K562 (cell line): ENCODE data around the gene SAMM50. TPM values are rescaled to one million over a fixed set of nuclear protein-coding genes. Genes with fewer than 3 reads are reported as not detected.
A peak's percentile ranks its signal among the peaks of the same experiment; 100 is the strongest.

Experiments
- CREB3L1 ChIP-seq: fragments of 450-650 bp; IDR thresholded peaks from 2 replicates; pipeline ENCODE4 v1.6.1; 2014; ENCODE audit warnings: low read depth, mild to moderate bottlenecking, moderate library complexity, borderline replicate concordance
- GABPB1 ChIP-seq: sonication (generic); formaldehyde crosslinking; IDR thresholded peaks from 2 replicates; pipeline ENCODE4 v1.8.0; 2022; ENCODE audit warnings: mild to moderate bottlenecking, missing genetic modification reagents
- HNRNPH1 ChIP-seq: fragments of 200-400 bp; formaldehyde crosslinking; optimal IDR thresholded peaks from 2 replicates; pipeline ENCODE3; 2017; ENCODE audit warnings: low read depth, mild to moderate bottlenecking, low read length, moderate library complexity
- KDM5B ChIP-seq: fragments of 200-600 bp; sonication (generic); IDR thresholded peaks from 2 replicates; pipeline ENCODE4 v1.6.1; 2012; ENCODE audit warnings: low read depth, mild to moderate bottlenecking, moderate library complexity, low read length, control low read depth, inconsistent platforms; ENCODE audit not compliant: insufficient replicate concordance
- WHSC1 ChIP-seq: IDR thresholded peaks from one replicate; pipeline ENCODE4 v1.6.1; 2012; ENCODE audit warnings: low read length, control low read depth, inconsistent platforms
- ZBTB9 ChIP-seq: fragments of 450-650 bp; formaldehyde crosslinking; IDR thresholded peaks from 2 replicates; pipeline ENCODE4 v1.4.0; 2020; ENCODE audit warnings: mild to moderate bottlenecking, moderate library complexity
- polyA plus RNA-seq, 8 experiments: library from polyadenylated mRNA; depleted of rRNA in 4 of 8; stranded (reverse) in 5 of 8; unstranded in 3 of 8; fragments of >200 nt; fragmentation: Nextera tagmentation in 2 of 8; fragmentation: Illumina TruSeq in 1 of 8; extraction: Ambion mirVana in 2 of 8; extraction: Trizol in 1 of 8; gene quantifications; 2 replicates each; pipeline versions ENCODE4 v1.2.1 to v1.2.3, GENCODE V29; 2011 to 2014; ENCODE audit warnings: inconsistent platforms in 1 of 8, missing spikeins in 1 of 8
- total RNA-seq, 7 experiments: library from RNA; depleted of rRNA in 6 of 7; stranded (reverse); fragments of >200 nt in 6 of 7; fragmentation: Illumina TruSeq in 2 of 7; extraction: Trizol in 2 of 7; gene quantifications; 2 replicates each; pipeline versions ENCODE4 v1.2.1 to v1.2.3, GENCODE V29; 2011 to 2021; ENCODE audit warnings: low replicate concordance in 1 of 7

Gene SAMM50
- total and polyA plus RNA-seq, 9 of the 15 experiments (the other 6 are each of a cell fraction or from before 2014, with no cell fraction given) = 14.6 to 49.3 (median 38.1) TPM

GRCh38 chr22:44023404-44024287, 68.4 kb downstream of the SAMM50 start (continued):
- TF ChIP-seq ZBTB9 (CRISPR knock-in tag) (0 out of 2 replicates have a peak, but pooled peaks have one; percentile 46), GABPB1 (CRISPR knock-in tag) (0 out of 2 replicates have a peak, but pooled peaks have one; percentile 27), WHSC1 (no peak), KDM5B (peak; percentile 65), HNRNPH1 (no peak), CREB3L1 (peak; percentile 74; the same call in 1 of the 2 replicates)
- TF ChIP-seq, all 486 proteins: peak for 48
